Stomach (tissue), 4 donors: ENCODE data around the gene TMIGD1.

Experiments
- POLR2A ChIP-seq, 4 donors: fragments of 450-650 bp; IDR thresholded peaks; one replicate each; pipeline ENCODE4 v1.6.1; 2016; ENCODE audit warnings: antibody characterized with exemption in 4 of 4, control low read depth in 2 of 4, mild to moderate bottlenecking in 1 of 4, moderate library complexity in 1 of 4
- POLR2AphosphoS5 ChIP-seq, 3 donors: sonication (generic); formaldehyde crosslinking; IDR thresholded peaks; one replicate each; pipeline ENCODE4 v1.6.1; 2016; ENCODE audit warnings: antibody characterized with exemption in 3 of 3
- TF ChIP-seq, protein P1 (sequence below), 7 experiments: fragments of 450-650 bp in 4 of 7; fragments of 200-600 bp in 3 of 7; sonication (generic) in 3 of 7; IDR thresholded peaks; one replicate each; pipeline ENCODE4 v1.5.1; 2016 to 2019; ENCODE audit warnings: antibody characterized with exemption in 7 of 7, control low read depth in 2 of 7, mild to moderate bottlenecking in 1 of 7

DNA sequence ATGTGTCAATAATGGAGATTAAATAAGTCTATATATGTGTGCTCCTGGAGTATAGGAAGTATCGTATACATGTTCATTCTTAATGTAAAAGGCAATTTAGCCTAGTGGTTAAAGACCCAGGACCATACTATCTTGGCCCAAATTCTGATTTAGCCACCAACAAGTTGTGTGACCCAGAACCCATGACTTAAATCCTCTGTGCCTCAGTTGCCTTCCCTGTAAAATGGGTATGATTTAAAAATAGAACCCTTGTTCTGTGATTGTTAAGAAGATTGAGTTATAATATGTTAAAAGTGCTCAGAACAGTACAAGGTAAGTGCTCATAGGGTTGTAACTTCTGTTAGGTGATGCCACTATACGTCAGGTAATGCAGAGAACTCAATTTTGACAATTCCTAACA lies 23.3 kb downstream of the TMIGD1 start:
- TF ChIP-seq POLR2AphosphoS5 (IDR thresholded peaks at IDR 0.05) (no peak), POLR2A (IDR thresholded peaks at IDR 0.05) (no peak)
- TF ChIP-seq, protein P1, sequence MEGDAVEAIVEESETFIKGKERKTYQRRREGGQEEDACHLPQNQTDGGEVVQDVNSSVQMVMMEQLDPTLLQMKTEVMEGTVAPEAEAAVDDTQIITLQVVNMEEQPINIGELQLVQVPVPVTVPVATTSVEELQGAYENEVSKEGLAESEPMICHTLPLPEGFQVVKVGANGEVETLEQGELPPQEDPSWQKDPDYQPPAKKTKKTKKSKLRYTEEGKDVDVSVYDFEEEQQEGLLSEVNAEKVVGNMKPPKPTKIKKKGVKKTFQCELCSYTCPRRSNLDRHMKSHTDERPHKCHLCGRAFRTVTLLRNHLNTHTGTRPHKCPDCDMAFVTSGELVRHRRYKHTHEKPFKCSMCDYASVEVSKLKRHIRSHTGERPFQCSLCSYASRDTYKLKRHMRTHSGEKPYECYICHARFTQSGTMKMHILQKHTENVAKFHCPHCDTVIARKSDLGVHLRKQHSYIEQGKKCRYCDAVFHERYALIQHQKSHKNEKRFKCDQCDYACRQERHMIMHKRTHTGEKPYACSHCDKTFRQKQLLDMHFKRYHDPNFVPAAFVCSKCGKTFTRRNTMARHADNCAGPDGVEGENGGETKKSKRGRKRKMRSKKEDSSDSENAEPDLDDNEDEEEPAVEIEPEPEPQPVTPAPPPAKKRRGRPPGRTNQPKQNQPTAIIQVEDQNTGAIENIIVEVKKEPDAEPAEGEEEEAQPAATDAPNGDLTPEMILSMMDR (IDR thresholded peaks at IDR 0.05): no peak
